AG10803 (cell line): ENCODE results near the gene FAM110A.
A peak's percentile ranks its signal among the peaks of the same experiment; 100 is the strongest.

Source experiments
- DNase-seq: peaks from one replicate; pipeline ENCODE4 v3.0.0; 2010; ENCODE audit warnings: low read depth
- H3K4me3 ChIP-seq: 2 replicates; pipeline ENCODE4 v1.5.1; 2011; ENCODE audit warnings: mild to moderate bottlenecking, low read length, control low read depth
- TF ChIP-seq, protein P1 (sequence below): conservative IDR thresholded peaks from 2 replicates; pipeline ENCODE4 v1.5.1; 2011; ENCODE audit warnings: mild to moderate bottlenecking, low read length, control low read depth, inconsistent platforms

FAM110A gene

DNA sequence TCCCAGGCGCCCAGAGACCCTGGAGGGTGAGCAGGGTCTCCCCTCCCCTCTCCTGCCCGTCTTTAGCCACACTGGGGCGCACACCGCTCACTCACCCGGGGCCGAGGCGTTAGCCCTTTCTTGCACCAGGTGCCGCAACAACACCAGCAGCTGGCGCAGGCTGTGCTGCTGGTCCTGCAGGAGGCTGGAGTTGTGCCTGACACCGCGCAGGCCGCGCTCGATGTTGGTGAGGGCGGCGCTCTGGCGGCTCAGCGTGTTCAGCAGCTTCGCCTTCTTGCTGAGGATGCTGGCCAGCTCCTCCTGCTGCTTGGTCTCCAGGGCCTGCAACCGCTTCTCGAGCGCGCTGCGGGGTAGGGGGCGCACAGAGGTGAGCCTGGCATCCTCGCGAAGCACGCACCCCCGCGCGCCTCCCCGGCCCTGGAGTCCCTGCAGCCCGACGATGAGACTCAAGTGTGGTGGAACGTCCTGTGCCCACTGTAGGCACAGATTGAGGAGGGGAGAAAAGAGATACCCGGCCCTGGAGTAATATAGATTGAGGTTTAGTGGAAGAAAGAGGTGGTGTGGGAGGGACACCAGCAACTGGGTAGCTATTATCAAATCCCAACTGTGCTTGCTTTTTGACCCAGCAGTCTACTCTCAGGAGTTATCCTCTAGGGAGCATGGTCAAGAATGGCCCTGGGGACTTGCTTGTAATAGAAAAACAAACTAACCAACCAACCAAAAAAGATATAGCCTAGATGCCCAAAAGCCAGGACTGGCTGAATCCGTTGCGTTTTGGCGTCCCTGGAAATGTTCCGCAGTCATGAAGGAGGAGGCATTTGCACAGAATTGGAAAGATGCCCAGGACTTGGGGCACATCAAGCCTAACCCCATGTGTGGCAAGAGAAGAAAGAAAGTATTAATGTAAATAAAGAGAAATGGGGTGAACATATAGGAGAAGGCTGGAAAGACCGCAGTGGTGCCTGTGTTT, 51.8 kb downstream of the FAM110A start:
- DNase-seq: peak; percentile 49
- no peak overlapping the region for H3K4me3 ChIP-seq
- TF ChIP-seq, protein P1, sequence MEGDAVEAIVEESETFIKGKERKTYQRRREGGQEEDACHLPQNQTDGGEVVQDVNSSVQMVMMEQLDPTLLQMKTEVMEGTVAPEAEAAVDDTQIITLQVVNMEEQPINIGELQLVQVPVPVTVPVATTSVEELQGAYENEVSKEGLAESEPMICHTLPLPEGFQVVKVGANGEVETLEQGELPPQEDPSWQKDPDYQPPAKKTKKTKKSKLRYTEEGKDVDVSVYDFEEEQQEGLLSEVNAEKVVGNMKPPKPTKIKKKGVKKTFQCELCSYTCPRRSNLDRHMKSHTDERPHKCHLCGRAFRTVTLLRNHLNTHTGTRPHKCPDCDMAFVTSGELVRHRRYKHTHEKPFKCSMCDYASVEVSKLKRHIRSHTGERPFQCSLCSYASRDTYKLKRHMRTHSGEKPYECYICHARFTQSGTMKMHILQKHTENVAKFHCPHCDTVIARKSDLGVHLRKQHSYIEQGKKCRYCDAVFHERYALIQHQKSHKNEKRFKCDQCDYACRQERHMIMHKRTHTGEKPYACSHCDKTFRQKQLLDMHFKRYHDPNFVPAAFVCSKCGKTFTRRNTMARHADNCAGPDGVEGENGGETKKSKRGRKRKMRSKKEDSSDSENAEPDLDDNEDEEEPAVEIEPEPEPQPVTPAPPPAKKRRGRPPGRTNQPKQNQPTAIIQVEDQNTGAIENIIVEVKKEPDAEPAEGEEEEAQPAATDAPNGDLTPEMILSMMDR: 0 out of 2 replicates have a peak, but pooled peaks have one; percentile 6

- no peak for DNase-seq
- TF ChIP-seq, protein P1: no peak
Measured at GRCh38 chr20:887137-887536, 53.6 kb downstream of the FAM110A start.

DNA sequence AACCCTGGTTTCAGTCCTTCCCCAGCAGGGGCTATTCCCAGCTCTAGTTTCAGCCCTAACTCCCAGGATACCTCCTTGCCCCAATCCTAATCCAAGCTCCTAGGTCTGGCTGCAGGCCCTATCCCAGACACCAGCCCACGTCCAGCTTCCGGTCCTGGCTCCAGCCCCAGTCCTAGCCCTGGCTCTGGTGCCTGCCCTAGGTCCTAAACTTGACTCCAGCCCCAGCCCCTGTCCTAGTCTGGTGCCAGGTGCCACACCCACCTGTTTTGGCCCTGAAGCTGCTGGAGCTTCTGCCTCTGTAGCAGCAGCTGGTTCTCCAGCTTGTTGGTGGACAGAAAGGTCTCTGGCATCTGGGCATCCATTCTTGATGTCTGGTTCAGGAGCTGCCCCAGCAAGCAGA, 54.5 kb downstream of the FAM110A start:
- no peak overlapping the region for H3K4me3 ChIP-seq
- TF ChIP-seq, protein P1: no peak
- DNase-seq: no peak

More at GRCh38 chr20:887137-887536, 53.6 kb downstream of the FAM110A start:
- H3K4me3 ChIP-seq: no peak overlapping the region

DNA sequence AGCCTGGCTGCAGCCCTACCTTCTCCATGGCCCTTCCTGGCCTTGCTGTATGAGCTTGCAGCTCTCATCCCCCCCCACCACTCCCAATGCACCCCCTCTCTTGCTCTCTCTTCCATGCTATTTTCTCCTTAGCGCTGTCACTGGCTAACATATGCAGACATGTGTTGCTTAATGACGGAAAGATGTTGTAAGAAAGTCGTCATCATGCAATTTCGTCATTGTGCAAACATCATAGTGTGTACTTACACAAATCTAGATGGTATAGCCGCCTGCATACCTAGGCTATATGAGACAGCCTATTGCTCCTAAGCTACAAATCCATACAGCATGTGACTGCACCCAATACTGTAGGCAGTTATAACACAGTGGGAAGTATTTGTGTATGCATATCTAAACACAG, 55.6 kb downstream of the FAM110A start:
- DNase-seq: no peak
- no peak overlapping the region for H3K4me3 ChIP-seq
- TF ChIP-seq, protein P1: no peak

DNA sequence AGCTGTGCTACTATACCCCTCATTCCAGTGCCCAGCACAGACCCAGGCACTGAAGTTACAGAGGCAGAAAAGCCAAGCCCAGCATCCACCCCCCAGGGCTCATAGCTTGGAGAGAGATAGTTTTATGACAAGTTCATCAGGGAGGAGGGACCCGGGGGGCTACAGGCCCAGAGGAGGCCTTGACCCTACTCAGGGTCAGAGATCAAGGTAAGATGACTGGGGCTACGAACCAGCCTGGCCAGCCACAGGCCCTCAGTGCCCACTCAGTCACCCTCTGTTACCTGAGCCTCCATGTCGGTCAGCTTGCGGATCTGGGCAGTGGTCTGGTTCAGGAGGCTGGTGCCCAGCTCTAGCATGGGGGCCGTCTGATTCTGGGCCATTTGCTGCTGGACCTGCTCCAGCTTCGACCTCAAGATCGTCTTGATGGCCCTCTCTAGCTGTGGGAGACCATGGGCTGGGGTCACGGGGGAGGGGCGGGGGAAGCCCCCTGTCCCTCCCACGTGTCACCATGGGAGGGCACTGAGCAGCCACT, 56.5 kb downstream of the FAM110A start:
- TF ChIP-seq, protein P1: no peak
- H3K4me3 ChIP-seq: no peak overlapping the region
- DNase-seq: no peak

DNA sequence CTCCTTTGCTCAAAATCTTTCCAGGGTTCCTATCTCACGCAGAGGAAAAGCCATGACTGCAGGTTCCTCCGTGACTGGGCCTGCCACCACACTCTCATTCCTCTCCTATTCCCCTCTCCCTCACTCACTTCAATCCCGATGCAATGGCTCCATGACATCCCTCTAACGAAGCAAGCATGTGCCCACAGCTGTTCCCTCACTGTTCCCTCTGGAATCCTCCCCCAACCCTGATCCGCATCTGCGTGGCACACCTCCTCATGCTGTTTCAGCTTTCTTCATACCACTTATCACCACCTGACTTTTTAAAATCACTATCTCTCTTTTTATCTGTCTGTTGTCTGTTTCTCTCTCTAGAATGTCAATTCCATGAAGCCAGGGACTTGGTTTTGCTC, 57.1 kb downstream of the FAM110A start:
- DNase-seq: no peak
- H3K4me3 ChIP-seq: no peak overlapping the region
- TF ChIP-seq, protein P1: no peak
